Loucy (cell line): Measurements from ENCODE around the gene METTL5.

ENCODE experiments used
- H2AFZ ChIP-seq: fragments of 200-600 bp; sonication (generic); 2 replicates; pipeline ENCODE4 v1.6.0; 2016; ENCODE audit warnings: antibody characterized with exemption, mild to moderate bottlenecking, low read length, moderate library complexity
- H3F3A ChIP-seq: fragments of 200-600 bp; 2 replicates; pipeline ENCODE4 v1.6.0; 2016; ENCODE audit warnings: antibody characterized with exemption, low read depth, mild to moderate bottlenecking
- H3K27me3 ChIP-seq: fragments of 200-600 bp; sonication (generic); 2 replicates; pipeline ENCODE4 v1.6.1; 2014; ENCODE audit warnings: low read length, mild to moderate bottlenecking; ENCODE audit not compliant: insufficient read depth, poor library complexity, severe bottlenecking
- H3K36me3 ChIP-seq: fragments of 200-600 bp; sonication (generic); 2 replicates; pipeline ENCODE4 v1.6.1; 2016; ENCODE audit warnings: low read length; ENCODE audit not compliant: insufficient read depth
- H3K4me1 ChIP-seq: fragments of 200-600 bp; sonication (generic); 2 replicates; pipeline ENCODE4 v1.5.1; 2014; ENCODE audit warnings: low read length, mild to moderate bottlenecking; ENCODE audit not compliant: insufficient read depth, poor library complexity, severe bottlenecking
- H3K4me2 ChIP-seq: fragments of 200-600 bp; sonication (generic); 2 replicates; pipeline ENCODE4 v1.6.0; 2014; ENCODE audit warnings: antibody characterized with exemption, low read length, low read depth, mild to moderate bottlenecking; ENCODE audit not compliant: poor library complexity, severe bottlenecking
- H3K4me3 ChIP-seq: fragments of 200-600 bp; sonication (generic); 2 replicates; pipeline ENCODE4 v1.5.1; 2014; ENCODE audit warnings: low read length, mild to moderate bottlenecking, mixed read lengths; ENCODE audit not compliant: poor library complexity, severe bottlenecking
- H3K79me2 ChIP-seq: fragments of 200-600 bp; sonication (generic); 2 replicates; pipeline ENCODE4 v1.6.1; 2014; ENCODE audit warnings: low read length; ENCODE audit not compliant: insufficient read depth
- H3K9ac ChIP-seq: fragments of 200-600 bp; sonication (generic); 2 replicates; pipeline ENCODE4 v1.6.0; 2014; ENCODE audit warnings: mild to moderate bottlenecking, low read depth, low read length, moderate library complexity; ENCODE audit not compliant: poor library complexity, severe bottlenecking
- H3K9me2 ChIP-seq: fragments of 200-600 bp; sonication (generic); replicated peaks from 2 replicates; pipeline ENCODE4 v1.6.1; 2016; ENCODE audit warnings: low read depth, low read length, mixed read lengths
- H3K9me3 ChIP-seq: fragments of 200-600 bp; sonication (generic); 2 replicates; pipeline ENCODE4 v1.6.1; 2014; ENCODE audit warnings: mild to moderate bottlenecking, antibody characterized with exemption, low read length, low read depth; ENCODE audit not compliant: insufficient read depth
- H4K20me1 ChIP-seq: fragments of 200-600 bp; sonication (generic); 2 replicates; pipeline ENCODE4 v1.6.0; 2014; ENCODE audit warnings: antibody characterized with exemption, low read length, mild to moderate bottlenecking; ENCODE audit not compliant: insufficient read depth, poor library complexity, severe bottlenecking
- CTCF ChIP-seq: fragments of 200-600 bp; sonication (generic); conservative IDR thresholded peaks from 2 replicates; pipeline ENCODE4 v1.5.1; 2014; ENCODE audit warnings: mild to moderate bottlenecking, antibody characterized with exemption, low read length
- EZH2phosphoT487 ChIP-seq: fragments of 200-600 bp; IDR thresholded peaks from 2 replicates; pipeline ENCODE4 v1.6.1; 2018; ENCODE audit warnings: antibody characterized with exemption, mild to moderate bottlenecking, moderate library complexity, borderline replicate concordance

METTL5 gene

GRCh38 chr2:169798718-169799592, 25.8 kb downstream of the METTL5 start, which contains the start of gene SSB:
Gene SSB, plus strand, starts transcription at chr2:169798871. Its CDS starts 2,090 bp downstream, at chr2:169800961.
- Histone ChIP-seq H3F3A (peaks cover 3% of the 10 kb centered on the region; the same call in 1 of the 2 replicates), H3K36me3 (no peaks in the 10 kb centered on the region), H3K79me2 (peaks cover 51% of the 10 kb centered on the region)

GRCh38 chr2:169798397-169798717, 26.3 kb downstream of the METTL5 start:
- Histone ChIP-seq H3K9me3 (no peaks in the 10 kb centered on the region), H3F3A (peaks cover 3% of the 10 kb centered on the region; the same call in 1 of the 2 replicates), H2AFZ (peak overlapping the region; percentile 87), H3K9ac (peak overlapping the region; percentile 89), H3K9me2 (no peaks in the 10 kb centered on the region), H3K36me3 (no peaks in the 10 kb centered on the region), H3K27me3 (no peaks in the 10 kb centered on the region), H4K20me1 (peaks cover 38% of the 10 kb centered on the region), H3K79me2 (peaks cover 45% of the 10 kb centered on the region), H3K4me3 (peak overlapping the region; percentile 96), H3K4me1 (peaks cover 39% of the 10 kb centered on the region), H3K4me2 (peak overlapping the region; percentile 93)
- no peak for TF ChIP-seq EZH2phosphoT487
- TF ChIP-seq CTCF, result no peak

More at GRCh38 chr2:169798718-169799592, 25.8 kb downstream of the METTL5 start, which contains the start of gene SSB:
- Histone ChIP-seq H4K20me1 (peaks cover 44% of the 10 kb centered on the region), H3K9ac (peak within 1 kb of the TSS; percentile 89), H3K4me3 (peak within 1 kb of the TSS; percentile 96), H3K4me2 (peak within 1 kb of the TSS; percentile 93), H3K9me2 (no peaks in the 10 kb centered on the region), H2AFZ (peak within 1 kb of the TSS; percentile 87), H3K4me1 (peaks cover 42% of the 10 kb centered on the region), H3K27me3 (no peaks in the 10 kb centered on the region), H3K9me3 (no peaks in the 10 kb centered on the region)
- TF ChIP-seq CTCF (no peak), EZH2phosphoT487 (no peak)

- no peak overlapping the region for H2AFZ ChIP-seq
Observed at GRCh38 chr2:169797601-169798000, 27.1 kb downstream of the METTL5 start.

More at GRCh38 chr2:169797601-169798000, 27.1 kb downstream of the METTL5 start:
- peaks cover 38% of the 10 kb centered on the region for H3K79me2 ChIP-seq
- H3K9me2 ChIP-seq, result no peaks in the 10 kb centered on the region
- peaks cover 3% of the 10 kb centered on the region; the same call in 1 of the 2 replicates for H3F3A ChIP-seq
- H3K4me2 ChIP-seq, result no peak overlapping the region
- no peak overlapping the region for H3K4me3 ChIP-seq
- no peaks in the 10 kb centered on the region for H3K27me3 ChIP-seq
- no peak overlapping the region for H3K9ac ChIP-seq
- peaks cover 32% of the 10 kb centered on the region for H3K4me1 ChIP-seq
- H3K9me3 ChIP-seq, result no peaks in the 10 kb centered on the region
- peaks cover 31% of the 10 kb centered on the region for H4K20me1 ChIP-seq
- H3K36me3 ChIP-seq, result no peaks in the 10 kb centered on the region
- TF ChIP-seq CTCF (no peak), EZH2phosphoT487 (no peak)
